Astrocyte of the cerebellum (primary cell): ENCODE results near the gene ANO10.

Experiments used
- DNase-seq: peaks from one replicate; pipeline ENCODE4 v3.0.0-alpha.2; 2011; ENCODE audit warnings: low read depth
- H3K4me3 ChIP-seq: 2 replicates; pipeline ENCODE4 v1.5.1; 2011; ENCODE audit warnings: mild to moderate bottlenecking, low read depth, low read length, moderate library complexity
- CTCF ChIP-seq: IDR thresholded peaks from 2 replicates; pipeline ENCODE4 v1.5.1; 2012; ENCODE audit warnings: low read length, low read depth, moderate library complexity, mild to moderate bottlenecking; ENCODE audit errors: missing control alignments
- in situ Hi-C: cut with HindIII; loops from 2 replicates; pipeline ENCODE4 v1.10.0; 2017; ENCODE audit warnings: low sequenced_read_pairs

Gene ANO10

DNA sequence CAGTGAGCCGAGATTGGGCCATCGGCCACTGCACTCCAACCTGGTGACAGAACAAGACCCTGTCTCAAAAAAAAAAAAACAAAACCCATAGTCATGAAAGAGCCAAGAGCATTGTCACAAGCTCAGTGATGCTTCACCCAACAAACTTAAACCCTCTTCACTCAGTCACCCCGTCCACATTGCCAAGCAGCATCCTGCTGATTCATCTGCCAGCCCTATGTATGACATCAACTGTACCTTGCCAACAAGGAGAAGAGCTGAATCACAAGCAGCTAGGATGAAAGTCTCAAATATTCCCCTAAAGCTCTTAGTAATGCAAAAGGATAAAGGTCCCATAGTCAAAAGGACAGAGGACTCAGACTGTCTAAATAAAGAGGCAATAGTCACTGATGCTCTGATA lies 90.0 kb downstream of the ANO10 start:
- no peak overlapping the region for H3K4me3 ChIP-seq
- TF ChIP-seq CTCF, result no peak
- no peak for DNase-seq
- in situ Hi-C loops, result loop anchor here (25.0 kb wide), 1 partner anchor 655 kb away; no protein-coding TSS in a partner anchor

GRCh38 chr3:43528498-43529099 lies 93.2 kb downstream of the ANO10 start:
- in situ Hi-C loops, result loop anchor here (25.0 kb wide), 1 partner anchor 659 kb away; no protein-coding TSS in a partner anchor
- no peak for TF ChIP-seq CTCF
- no peak for DNase-seq
- no peak overlapping the region for H3K4me3 ChIP-seq

DNA sequence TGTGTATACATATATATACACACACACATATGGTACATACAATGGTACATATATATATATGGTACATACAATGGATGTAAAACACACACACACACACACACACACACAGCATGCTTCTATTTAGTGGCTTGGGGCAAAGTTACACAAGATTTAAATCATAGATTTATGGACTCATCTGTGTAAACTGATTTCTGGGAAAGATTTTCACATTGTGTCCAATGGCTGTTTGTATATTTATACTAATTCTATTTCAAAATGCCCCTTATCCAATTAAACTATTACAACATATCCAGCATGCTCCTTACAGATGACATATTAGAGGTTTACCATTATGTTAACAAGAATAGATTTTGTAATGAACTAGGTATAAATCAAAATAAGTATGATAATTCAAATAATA lies 94.9 kb downstream of the ANO10 start:
- in situ Hi-C loops, result loop anchor here (25.0 kb wide), 1 partner anchor 660 kb away; no protein-coding TSS in a partner anchor
- no peak for TF ChIP-seq CTCF
- no peak for DNase-seq
- H3K4me3 ChIP-seq, result no peak overlapping the region

DNA sequence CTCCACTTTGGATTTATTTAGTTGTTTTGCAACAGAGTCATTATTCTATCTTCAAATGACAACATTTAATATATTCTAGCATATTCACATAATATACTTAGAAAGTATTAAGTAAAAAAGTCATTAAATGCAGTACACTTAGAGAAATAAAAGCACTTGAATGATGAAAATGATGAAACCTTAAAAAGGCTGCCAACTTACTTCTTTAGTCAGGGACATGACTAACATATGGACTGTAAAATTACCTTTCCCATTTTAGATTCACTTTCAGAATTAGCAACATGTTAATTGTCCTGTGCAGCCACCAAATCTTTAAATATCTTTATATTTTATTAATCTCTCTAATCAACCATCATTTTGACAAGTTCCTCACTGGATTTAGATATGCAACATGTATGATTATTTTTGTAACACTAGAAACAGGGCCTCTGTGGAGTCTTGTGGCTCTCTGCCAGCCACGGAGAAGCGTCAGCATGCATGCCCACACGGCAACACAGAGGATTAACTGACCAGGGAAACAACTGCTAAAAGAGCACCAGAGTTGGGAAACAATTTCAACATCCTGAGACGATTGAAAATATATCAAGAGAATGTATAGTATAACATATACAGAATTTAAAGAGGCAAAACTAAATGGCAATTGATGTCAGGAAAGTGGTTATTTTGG lies 95.7 kb downstream of the ANO10 start:
- no peak for DNase-seq
- no peak overlapping the region for H3K4me3 ChIP-seq
- TF ChIP-seq CTCF, result no peak
- in situ Hi-C loops, result loop anchor here (25.0 kb wide), 1 partner anchor 661 kb away; no protein-coding TSS in a partner anchor

- no peak for DNase-seq
- TF ChIP-seq CTCF, result no peak
- in situ Hi-C loops, result loop anchor here (25.0 kb wide), 1 partner anchor 662 kb away; no protein-coding TSS in a partner anchor
- H3K4me3 ChIP-seq, result no peak overlapping the region
These were observed 96.4 kb downstream of the ANO10 start for GRCh38 chr3:43525386-43525785.

DNA sequence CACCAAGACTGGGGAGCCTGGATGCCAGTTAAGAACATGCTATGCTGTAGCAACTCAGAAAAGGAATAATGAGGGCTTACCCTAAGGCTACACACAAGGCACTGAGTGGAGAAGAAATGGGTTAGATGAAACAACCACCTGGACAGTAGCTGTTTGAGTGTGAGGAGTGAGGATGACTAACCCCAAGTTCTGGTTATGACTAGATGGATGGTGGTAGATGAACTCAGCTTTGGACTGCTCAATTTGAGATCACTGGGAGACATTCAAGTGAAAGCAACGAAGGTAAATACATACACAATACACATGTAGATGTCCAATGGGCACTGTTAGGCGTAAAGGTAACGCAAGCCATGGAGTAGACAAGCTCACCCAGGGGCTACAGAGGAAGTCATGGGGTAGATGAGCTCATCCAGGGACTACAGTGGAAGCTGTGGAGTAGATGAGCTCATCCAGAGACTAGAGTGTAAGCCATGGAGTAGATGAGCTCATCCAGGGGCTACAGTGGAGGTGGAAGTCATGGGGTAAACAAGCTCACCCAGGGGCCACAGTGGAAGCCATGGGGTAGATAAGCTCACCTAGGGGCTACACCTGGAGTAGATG lies 98.3 kb downstream of the ANO10 start:
- no peak for DNase-seq
- in situ Hi-C loops, result no loop called here
- H3K4me3 ChIP-seq, result no peak overlapping the region
- no peak for TF ChIP-seq CTCF
